Spinal cord (tissue), 10 donors: ENCODE data around the gene UGT1A1. TPM values are rescaled to one million over a fixed set of nuclear protein-coding genes. Genes with fewer than 3 reads are reported as not detected.
"Not testable (repeated sequence)": the region's sequence is repeated elsewhere in the genome, so short reads cannot be mapped to it uniquely, and the experiment has no call there.

Experiments used
- DNase-seq, 6 donors: peaks; one replicate each; pipeline versions ENCODE4 v3.0.0 to v3.0.0-alpha.2; 2013 to 2015; ENCODE audit warnings: low spot score in 6 of 6, low read depth in 4 of 6
- H3K27ac ChIP-seq: one replicate; pipeline ENCODE4 v1.5.1; 2013; ENCODE audit warnings: low read depth, low read length, control low read depth
- H3K27me3 ChIP-seq: one replicate; pipeline ENCODE4 v1.6.1; 2013; ENCODE audit warnings: low read length; ENCODE audit not compliant: control insufficient read depth, insufficient read depth
- H3K36me3 ChIP-seq: one replicate; pipeline ENCODE4 v1.6.1; 2013; ENCODE audit warnings: low read length; ENCODE audit not compliant: control insufficient read depth, insufficient read depth
- H3K4me1 ChIP-seq: one replicate; pipeline ENCODE4 v1.6.1; 2013; ENCODE audit warnings: low read length; ENCODE audit not compliant: control insufficient read depth, insufficient read depth
- H3K4me3 ChIP-seq: one replicate; pipeline ENCODE4 v1.5.1; 2013; ENCODE audit warnings: low read depth, low read length, control low read depth
- H3K9me3 ChIP-seq: one replicate; pipeline ENCODE4 v1.6.1; 2013; ENCODE audit warnings: low read length; ENCODE audit not compliant: control insufficient read depth, insufficient read depth
- WGBS: methylation state at CpG from one replicate; pipeline ENCODE4 v1.1.5; 2013; ENCODE audit warnings: missing lambda C conversion rate; ENCODE audit not compliant: insufficient coverage; 5-methylcytosine and 5-hydroxymethylcytosine counted together
- polyA plus RNA-seq, 2 donors: library from polyadenylated mRNA; unstranded; fragments of 120-200 nt; gene quantifications; one replicate each; pipeline ENCODE4 v1.2.1, GENCODE V29; 2013; ENCODE audit not compliant: insufficient read length in 2 of 2
- total RNA-seq, 2 donors: library from RNA; depleted of rRNA in 1 of 2; stranded (reverse); fragments of 120-200 nt in 1 of 2; fragments of >200 nt in 1 of 2; gene quantifications; one replicate each; pipeline versions ENCODE4 v1.2.3 to v1.2.4, GENCODE V29; 2013 to 2014
- donor health status: healthy.

UGT1A1 gene
- total and polyA plus RNA-seq, 4 donors, result 0.05 TPM; not detected in 3

DNA sequence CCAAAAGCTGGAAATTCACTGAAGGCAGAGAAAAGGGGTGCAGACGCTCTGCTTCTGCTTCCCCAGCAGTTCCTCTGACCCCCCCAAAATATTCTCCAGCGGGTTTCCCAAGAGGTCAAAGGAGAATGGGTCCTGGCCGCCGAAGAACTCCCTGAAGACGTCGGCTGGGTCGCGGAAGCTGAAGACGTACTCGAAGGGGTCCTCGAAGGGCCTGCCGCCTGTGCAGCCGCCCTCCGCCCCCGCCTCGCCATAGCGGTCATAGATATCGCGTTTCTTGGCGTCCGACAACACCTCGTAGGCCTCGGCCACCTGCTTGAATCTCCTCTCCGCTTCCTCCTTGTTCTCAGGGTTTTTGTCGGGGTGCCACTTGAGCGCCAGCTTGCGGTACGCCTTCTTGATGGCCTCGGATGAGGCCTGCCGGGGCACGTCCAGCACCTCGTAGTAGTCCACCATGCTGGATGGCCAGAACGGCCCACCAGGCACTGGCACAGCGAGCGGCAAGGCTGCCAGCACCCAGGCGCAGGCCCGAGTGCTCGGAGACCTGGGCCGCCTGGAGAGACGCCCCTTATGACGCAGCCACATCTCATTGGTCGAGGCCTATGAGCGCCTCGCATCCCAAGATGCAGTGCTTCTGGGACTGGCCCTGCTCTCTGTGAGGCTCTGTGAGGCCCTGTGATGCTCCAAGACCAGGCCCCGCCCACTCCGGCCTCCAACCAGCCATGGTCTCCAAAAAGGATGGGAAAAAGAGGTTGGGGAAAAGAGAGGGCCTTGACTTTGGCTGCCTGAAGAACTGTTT lies 16.4 kb upstream of the UGT1A1 start:
- no peaks in the 10 kb centered on the region for H3K36me3 ChIP-seq
- no peaks in the 10 kb centered on the region for H3K27me3 ChIP-seq
- no peak overlapping the region for H3K27ac ChIP-seq
- 95% methylated on average over 39 of the region's 46 CpGs for WGBS
- no peak overlapping the region for H3K4me3 ChIP-seq
- H3K9me3 ChIP-seq, result no peaks in the 10 kb centered on the region
- DNase-seq, result no peak
- H3K4me1 ChIP-seq, result no peaks in the 10 kb centered on the region

DNA sequence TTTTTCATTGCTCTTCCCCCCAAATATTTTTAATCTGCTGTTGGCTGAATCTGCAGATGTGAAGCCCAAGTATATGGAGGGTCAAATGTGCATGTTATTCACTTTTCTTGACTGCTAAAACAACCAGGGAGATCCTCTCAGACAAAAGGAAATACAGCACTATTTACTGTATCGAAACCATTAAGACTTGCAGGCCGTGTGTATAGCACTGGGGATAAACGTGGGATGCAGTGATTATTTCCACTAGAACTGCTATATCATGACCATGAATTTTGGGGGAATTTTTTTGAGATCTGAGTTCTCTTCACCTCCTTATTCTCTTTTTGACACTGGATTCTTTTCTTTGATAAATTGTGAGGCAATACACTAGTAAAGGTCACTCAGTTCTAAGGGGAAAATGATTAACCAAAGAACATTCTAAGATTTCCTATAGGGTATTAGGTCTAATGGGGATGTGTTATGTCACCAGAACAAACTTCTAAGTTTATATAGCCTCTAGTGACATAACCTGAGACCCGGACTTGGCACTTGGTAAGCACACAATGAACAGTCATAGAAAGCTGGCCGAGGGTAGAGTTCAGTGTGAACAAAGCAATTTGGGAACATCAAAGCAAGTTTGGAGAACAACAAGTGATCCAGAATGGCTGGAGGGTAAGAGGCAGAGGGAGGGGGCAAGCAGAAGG lies 14.9 kb upstream of the UGT1A1 start:
- WGBS, result 40% methylated on average over 2 of the region's 5 CpGs
- Histone ChIP-seq H3K27me3 (no peaks in the 10 kb centered on the region), H3K4me3 (no peak overlapping the region), H3K36me3 (no peaks in the 10 kb centered on the region), H3K27ac (no peak overlapping the region), H3K4me1 (no peaks in the 10 kb centered on the region), H3K9me3 (no peaks in the 10 kb centered on the region)
- DNase-seq, result no peak

GRCh38 chr2:233745838-233746237 lies 14.2 kb upstream of the UGT1A1 start:
- H3K36me3 ChIP-seq, result not testable (repeated sequence)
- 79% methylated on average over 2 of the region's 2 CpGs for WGBS

GRCh38 chr2:233746475-233747282 lies 13.4 kb upstream of the UGT1A1 start:
- no peak for DNase-seq
- Histone ChIP-seq H3K9me3 (peaks cover 8% of the 10 kb centered on the region), H3K4me1 (no peaks in the 10 kb centered on the region), H3K27ac (no peak overlapping the region), H3K27me3 (no peaks in the 10 kb centered on the region), H3K36me3 (no peaks in the 10 kb centered on the region), H3K4me3 (no peak overlapping the region)
- 89% methylated on average over 7 of the region's 10 CpGs for WGBS

More at GRCh38 chr2:233745838-233746237, 14.2 kb upstream of the UGT1A1 start:
- H3K27ac ChIP-seq, H3K4me1 ChIP-seq, H3K27me3 ChIP-seq, DNase-seq, H3K9me3 ChIP-seq, H3K4me3 ChIP-seq: not testable (repeated sequence)

DNA sequence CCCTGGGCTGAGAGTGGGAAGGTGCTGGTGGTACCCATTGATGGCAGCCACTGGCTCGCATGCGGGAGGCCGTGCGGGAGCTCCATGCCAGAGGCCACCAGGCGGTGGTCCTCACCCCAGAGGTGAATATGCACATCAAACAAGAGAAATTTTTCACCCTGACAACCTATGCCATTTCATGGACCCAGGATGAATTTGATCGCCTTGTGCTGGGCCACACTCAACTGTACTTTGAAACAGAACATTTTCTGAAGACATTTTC lies 12.9 kb upstream of the UGT1A1 start:
- DNase-seq, result no peak

DNA sequence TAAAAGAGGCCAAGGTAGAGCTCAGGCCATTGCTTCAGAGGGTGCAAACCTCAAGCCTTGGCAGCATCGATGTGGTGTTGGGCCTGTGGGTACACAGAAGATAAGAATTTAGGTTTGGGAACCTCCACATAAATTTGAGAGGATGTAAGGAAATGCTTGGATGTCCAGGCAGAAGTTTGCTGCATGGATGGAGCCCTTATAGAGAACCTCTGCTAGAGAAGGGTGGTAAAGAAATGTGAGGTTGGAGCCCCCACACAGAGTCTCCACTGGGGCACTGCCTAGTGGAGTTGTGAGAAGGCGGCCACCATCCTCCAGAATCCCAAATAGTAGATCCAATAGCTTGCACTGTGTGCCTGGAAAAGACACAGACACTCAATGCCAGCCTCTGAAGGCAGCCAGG lies 9.4 kb upstream of the UGT1A1 start:
- WGBS, result 88% methylated on average over 2 of the region's 2 CpGs
- not testable (repeated sequence) for H3K36me3 ChIP-seq, H3K27ac ChIP-seq, H3K9me3 ChIP-seq, H3K4me3 ChIP-seq, DNase-seq, H3K4me1 ChIP-seq, H3K27me3 ChIP-seq

More for the DNA sequence above, 12.9 kb upstream of the UGT1A1 start:
- Histone ChIP-seq H3K4me1 (no peaks in the 10 kb centered on the region), H3K36me3 (no peaks in the 10 kb centered on the region), H3K27ac (no peak overlapping the region), H3K9me3 (peaks cover 8% of the 10 kb centered on the region), H3K4me3 (no peak overlapping the region), H3K27me3 (no peaks in the 10 kb centered on the region)
- 93% methylated on average over 6 of the region's 6 CpGs for WGBS

DNA sequence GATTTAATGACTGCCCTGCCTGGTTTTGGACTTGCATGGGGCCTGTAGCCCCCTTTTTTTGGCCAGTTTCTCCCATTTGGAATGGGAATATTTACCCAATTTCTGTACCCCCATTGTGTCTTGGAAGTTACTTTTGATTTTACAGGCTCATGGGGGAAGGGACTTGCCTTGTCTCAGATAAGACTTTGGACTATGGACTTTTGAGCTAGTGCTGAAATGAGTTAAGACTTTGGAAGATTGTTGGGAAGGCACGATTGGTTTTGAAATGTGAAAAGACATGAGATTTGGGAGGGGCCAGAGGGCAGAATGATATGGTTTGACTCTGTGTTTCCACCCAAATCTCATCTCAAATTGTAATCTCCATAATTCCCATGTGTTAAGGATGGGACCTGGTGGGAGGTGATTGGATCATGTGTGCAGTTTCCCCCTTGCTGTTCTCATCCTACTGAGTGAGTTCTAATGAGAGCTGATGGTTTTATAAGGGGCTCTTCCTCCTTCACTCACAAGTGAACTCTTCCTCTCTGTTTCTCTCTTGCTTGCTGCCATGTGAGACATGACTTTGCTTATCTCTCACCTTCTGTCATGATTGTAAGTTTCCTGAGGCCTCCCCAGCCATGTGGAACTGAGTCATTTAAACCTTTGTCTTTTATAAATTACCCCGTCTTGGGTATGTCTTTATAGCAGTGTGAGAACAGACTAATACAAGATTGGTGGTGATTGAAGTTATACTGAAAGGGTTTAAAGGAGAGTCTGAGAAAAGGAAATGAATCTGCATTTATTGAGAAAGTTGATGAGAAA lies 8.7 kb upstream of the UGT1A1 start:
- H3K27ac ChIP-seq, H3K4me3 ChIP-seq, H3K4me1 ChIP-seq, DNase-seq, H3K36me3 ChIP-seq, H3K9me3 ChIP-seq, H3K27me3 ChIP-seq: not testable (repeated sequence)
- 80% methylated on average over 1 of the region's 2 CpGs for WGBS

DNA sequence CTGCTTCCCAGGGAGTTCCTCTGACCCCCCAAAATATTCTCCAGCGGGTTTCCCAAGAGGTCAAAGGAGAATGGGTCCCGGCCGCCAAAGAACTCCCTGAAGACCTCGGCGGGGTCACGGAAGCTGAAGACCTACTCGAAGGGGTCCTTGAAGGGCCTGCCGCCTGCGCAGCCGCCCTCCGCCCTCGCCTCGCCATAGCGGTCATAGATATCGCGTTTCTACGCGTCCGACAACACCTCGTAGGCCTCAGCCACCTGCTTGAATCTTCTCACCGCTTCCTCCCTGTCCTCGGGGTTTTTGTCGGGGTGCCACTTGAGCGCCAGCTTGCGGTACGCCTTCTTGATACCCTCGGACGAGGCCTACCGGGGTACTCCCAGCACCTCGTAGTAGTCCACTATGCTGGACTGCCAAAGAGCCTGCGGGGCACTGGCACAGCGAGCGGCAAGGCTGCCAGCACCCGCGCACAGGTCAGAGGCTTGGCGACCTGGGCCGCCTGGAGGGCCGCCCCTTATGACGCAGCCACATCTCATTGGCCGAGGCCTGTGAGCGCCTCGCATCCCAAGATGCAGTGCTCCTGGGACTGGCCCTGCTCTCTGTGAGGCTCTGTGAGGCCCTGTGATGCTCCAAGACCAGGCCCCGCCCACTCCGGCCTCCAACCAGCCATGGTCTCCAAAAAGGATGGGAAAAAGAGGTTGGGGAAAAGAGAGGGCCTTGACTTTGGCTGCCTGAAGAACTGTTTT lies 5.0 kb upstream of the UGT1A1 start:
- H3K4me1 ChIP-seq, result peaks cover under 1% of the 10 kb centered on the region
- no peaks in the 10 kb centered on the region for H3K27me3 ChIP-seq
- H3K27ac ChIP-seq, result no peak overlapping the region
- DNase-seq, result no peak
- H3K9me3 ChIP-seq, result peaks cover 8% of the 10 kb centered on the region
- no peak overlapping the region for H3K4me3 ChIP-seq
- H3K36me3 ChIP-seq, result no peaks in the 10 kb centered on the region
- WGBS, result 95% methylated on average over 42 of the region's 44 CpGs
